Measurements from ENCODE around the gene SLC2A1.

DNA sequence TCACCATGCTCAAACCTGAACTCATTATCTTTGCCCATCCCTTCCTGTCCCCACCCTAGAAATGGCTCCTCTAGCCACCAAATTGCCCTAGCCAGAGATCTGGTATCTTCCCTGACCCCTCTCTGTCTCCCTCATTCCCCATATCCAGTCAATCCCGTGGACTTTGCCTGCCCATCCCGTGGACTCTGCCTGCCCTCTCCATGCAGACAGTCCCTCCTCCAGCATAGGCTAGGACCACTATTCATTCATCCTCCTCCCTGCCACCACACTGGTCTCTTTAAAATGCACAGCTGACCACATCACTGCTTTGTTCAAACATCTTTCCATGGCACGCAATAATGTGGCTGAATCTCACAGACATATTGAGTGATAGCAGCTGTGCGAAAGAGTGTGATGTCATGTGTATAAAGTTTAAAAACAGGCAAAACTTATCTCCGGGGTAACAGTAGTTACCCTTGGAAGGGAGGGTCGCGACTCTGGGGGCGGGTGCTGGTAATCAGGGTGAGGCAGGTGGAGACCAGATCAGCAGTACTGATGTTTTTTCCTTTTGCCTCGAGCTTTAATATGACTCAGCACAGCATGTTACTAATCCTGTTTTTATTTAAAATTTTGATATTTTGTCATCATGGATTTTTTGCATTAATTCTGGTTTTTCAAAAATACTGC, 4.8 kb upstream of the SLC2A1 start:
- TF ChIP-seq, protein P1, sequence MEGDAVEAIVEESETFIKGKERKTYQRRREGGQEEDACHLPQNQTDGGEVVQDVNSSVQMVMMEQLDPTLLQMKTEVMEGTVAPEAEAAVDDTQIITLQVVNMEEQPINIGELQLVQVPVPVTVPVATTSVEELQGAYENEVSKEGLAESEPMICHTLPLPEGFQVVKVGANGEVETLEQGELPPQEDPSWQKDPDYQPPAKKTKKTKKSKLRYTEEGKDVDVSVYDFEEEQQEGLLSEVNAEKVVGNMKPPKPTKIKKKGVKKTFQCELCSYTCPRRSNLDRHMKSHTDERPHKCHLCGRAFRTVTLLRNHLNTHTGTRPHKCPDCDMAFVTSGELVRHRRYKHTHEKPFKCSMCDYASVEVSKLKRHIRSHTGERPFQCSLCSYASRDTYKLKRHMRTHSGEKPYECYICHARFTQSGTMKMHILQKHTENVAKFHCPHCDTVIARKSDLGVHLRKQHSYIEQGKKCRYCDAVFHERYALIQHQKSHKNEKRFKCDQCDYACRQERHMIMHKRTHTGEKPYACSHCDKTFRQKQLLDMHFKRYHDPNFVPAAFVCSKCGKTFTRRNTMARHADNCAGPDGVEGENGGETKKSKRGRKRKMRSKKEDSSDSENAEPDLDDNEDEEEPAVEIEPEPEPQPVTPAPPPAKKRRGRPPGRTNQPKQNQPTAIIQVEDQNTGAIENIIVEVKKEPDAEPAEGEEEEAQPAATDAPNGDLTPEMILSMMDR (conservative IDR thresholded peaks at IDR 0.05; ENCODE audit: low read depth, low read length), result no peak
- no peak for TF ChIP-seq EZH2 (IDR thresholded peaks at IDR 0.05; ENCODE audit: low read length, unreplicated experiment)
